Thoracic aorta (tissue), 2 donors: ENCODE results near the gene APOBEC3H. TPM values are rescaled to one million over a fixed set of nuclear protein-coding genes. Genes with fewer than 3 reads are reported as not detected.

Experiments
- ATAC-seq: fragments of 150-250 bp; one replicate; pipeline ENCODE4 v1.8.0; 2017; ENCODE audit warnings: low read depth; ENCODE audit not compliant: insufficient number of reproducible peaks, low FRiP score
- DNase-seq: peaks from one replicate; pipeline ENCODE4 v3.0.0-alpha.2; 2020; ENCODE audit warnings: low spot score
- H3K27ac ChIP-seq, 2 donors: fragments of 200-600 bp; sonication (generic); 1 replicate in 1 of 2; 2 replicates in 1 of 2; pipeline ENCODE4 v1.5.1; 2016; ENCODE audit warnings: mild to moderate bottlenecking in 2 of 2, moderate library complexity in 2 of 2
- H3K27me3 ChIP-seq: fragments of 200-600 bp; sonication (generic); replicated peaks from 2 replicates; pipeline ENCODE4 v1.6.0; 2016; ENCODE audit warnings: mild to moderate bottlenecking; ENCODE audit not compliant: insufficient read depth
- H3K36me3 ChIP-seq: fragments of 200-600 bp; sonication (generic); one replicate; pipeline ENCODE4 v1.5.1; 2016
- H3K4me1 ChIP-seq, 2 donors: fragments of 200-600 bp; sonication (generic); 1 replicate in 1 of 2; 2 replicates in 1 of 2; pipeline versions ENCODE4 v1.5.1 to v1.6.0; 2016; ENCODE audit warnings: low read depth in 2 of 2, mild to moderate bottlenecking in 1 of 2; ENCODE audit not compliant: control insufficient read depth in 1 of 2
- H3K4me3 ChIP-seq: fragments of 200-600 bp; sonication (generic); 2 replicates; pipeline ENCODE4 v1.5.1; 2016; ENCODE audit warnings: mild to moderate bottlenecking
- H3K9me3 ChIP-seq: fragments of 200-600 bp; sonication (generic); 2 replicates; pipeline ENCODE4 v1.5.1; 2016
- total RNA-seq, 2 donors: library from RNA; depleted of rRNA; stranded (reverse); fragments of >200 nt; gene quantifications; one replicate each; pipeline versions ENCODE4 v1.1.0 to v1.2.3, GENCODE V29; 2016
- TF ChIP-seq, protein P1 (sequence below): fragments of 200-600 bp; sonication (generic); IDR thresholded peaks from one replicate; pipeline ENCODE4 v1.5.1; 2019; ENCODE audit warnings: antibody characterized with exemption

The APOBEC3H gene
- total RNA-seq, 2 donors from 2014 or later, result 1.6 TPM; not detected in 1

DNA sequence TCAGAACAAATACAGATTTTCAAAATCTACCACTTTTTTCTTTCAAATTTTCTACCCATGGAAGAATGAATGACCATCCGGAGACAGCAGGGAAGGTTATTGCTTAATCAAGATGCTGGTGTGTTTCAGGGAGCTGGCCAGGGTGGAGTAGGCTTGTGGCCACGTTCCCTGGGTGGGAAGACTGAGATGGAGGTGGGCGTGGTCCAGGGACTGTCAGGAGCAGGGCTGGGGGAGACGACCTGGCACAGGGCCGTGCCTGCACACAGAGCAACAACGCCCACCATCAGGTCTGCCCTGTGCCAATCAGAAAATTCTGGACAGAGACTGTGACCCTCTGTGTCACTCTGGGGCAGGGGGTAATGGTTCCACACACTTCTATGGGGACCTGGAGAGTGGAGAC is 7.1 kb upstream of the APOBEC3H start:
- Histone ChIP-seq H3K27ac (no peak overlapping the region), H3K27me3 (no peaks in the 10 kb centered on the region), H3K4me1 (no peaks in the 10 kb centered on the region), H3K9me3 (no peaks in the 10 kb centered on the region), H3K4me3 (no peak overlapping the region), H3K36me3 (no peaks in the 10 kb centered on the region)
- ATAC-seq, result no peak
- no peak for DNase-seq
- TF ChIP-seq, protein P1, sequence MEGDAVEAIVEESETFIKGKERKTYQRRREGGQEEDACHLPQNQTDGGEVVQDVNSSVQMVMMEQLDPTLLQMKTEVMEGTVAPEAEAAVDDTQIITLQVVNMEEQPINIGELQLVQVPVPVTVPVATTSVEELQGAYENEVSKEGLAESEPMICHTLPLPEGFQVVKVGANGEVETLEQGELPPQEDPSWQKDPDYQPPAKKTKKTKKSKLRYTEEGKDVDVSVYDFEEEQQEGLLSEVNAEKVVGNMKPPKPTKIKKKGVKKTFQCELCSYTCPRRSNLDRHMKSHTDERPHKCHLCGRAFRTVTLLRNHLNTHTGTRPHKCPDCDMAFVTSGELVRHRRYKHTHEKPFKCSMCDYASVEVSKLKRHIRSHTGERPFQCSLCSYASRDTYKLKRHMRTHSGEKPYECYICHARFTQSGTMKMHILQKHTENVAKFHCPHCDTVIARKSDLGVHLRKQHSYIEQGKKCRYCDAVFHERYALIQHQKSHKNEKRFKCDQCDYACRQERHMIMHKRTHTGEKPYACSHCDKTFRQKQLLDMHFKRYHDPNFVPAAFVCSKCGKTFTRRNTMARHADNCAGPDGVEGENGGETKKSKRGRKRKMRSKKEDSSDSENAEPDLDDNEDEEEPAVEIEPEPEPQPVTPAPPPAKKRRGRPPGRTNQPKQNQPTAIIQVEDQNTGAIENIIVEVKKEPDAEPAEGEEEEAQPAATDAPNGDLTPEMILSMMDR, result no peak

DNA sequence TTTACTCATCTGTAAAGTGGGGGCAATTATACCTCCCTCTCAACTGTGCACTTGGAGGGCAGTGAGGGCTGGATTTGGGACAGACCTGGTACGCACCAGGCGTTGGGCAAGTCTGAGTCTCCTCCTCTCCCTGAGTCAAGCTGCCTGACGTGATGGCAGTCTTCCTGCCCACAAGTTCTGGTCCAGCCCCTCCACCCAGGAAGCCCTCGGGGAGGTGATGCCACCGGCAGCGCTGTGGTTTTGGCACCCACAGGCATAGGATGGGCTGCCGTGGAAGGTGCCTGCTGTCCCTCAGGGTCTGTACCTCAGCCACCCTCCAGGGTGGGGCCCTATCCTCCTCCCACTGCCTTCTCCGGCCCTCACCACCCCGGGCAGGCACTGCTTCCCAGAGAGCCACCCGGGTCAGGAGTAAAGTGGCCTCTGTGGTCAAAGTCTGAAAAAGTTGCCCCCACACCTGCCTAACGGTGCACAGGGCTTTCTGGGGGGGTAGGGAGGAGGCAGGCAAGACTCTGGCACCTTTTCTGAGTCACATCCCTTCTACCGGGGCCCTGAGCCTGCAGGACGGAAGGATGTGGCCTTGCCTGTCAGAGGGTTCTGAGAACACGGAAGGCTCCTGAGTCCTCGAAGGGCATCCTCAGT is 6.5 kb upstream of the APOBEC3H start:
- Histone ChIP-seq H3K9me3 (no peaks in the 10 kb centered on the region), H3K27ac (no peak overlapping the region), H3K4me3 (no peak overlapping the region), H3K4me1 (no peaks in the 10 kb centered on the region), H3K27me3 (no peaks in the 10 kb centered on the region), H3K36me3 (no peaks in the 10 kb centered on the region)
- DNase-seq (no peak), ATAC-seq (no peak)
- TF ChIP-seq, protein P1, result no peak

DNA sequence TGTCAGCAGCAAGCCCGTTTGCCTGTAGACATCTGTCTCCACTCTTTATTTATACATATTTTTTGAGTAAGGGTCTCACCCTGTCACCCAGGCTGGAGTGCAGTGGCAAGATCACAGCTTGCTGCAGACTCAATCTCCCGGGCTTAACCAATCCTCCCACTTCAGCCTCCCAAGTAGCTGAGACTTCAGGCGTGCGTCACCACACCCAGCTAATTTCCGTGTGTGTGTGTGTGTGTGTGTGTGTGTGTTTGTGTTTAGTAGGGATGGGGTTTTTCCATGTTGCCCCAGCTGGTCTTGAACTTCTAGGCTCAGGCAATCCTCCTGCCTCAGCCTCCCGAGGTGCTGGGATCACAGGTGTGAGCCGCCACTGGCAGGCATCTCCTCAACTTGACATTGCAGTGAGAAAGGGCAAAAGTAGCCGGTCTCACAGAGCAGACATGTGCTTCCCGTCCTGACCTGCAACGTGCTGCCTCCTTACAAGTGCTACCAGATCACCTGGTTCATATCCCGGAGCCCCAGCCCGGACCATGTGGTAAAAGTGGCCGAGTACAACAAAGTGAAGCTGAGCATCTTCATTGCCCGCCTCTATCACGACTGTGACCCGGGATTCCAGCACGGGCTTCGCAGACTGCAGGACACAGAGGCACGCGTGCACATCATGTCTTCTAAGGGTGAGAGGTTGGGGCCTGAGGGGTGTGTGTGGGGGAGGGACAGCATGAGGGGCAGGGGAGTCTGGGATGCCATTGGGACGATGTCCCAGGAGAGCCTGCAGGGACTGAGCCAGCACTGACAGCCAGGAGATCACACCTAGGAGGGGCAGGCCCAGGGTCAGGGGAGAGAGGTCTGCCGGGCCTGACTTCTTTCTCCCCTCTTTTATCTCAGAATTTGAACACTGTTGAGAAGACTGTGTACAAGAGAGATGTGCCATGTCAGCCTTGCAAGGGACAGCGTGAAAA is 5.6 kb upstream of the APOBEC3H start:
- TF ChIP-seq, protein P1, result no peak
- no peaks in the 10 kb centered on the region for H3K36me3 ChIP-seq
- H3K4me1 ChIP-seq, result no peaks in the 10 kb centered on the region
- no peaks in the 10 kb centered on the region for H3K27me3 ChIP-seq
- no peak overlapping the region for H3K27ac ChIP-seq
- no peak overlapping the region for H3K4me3 ChIP-seq
- no peaks in the 10 kb centered on the region for H3K9me3 ChIP-seq
- DNase-seq, result no peak
- ATAC-seq, result no peak

DNA sequence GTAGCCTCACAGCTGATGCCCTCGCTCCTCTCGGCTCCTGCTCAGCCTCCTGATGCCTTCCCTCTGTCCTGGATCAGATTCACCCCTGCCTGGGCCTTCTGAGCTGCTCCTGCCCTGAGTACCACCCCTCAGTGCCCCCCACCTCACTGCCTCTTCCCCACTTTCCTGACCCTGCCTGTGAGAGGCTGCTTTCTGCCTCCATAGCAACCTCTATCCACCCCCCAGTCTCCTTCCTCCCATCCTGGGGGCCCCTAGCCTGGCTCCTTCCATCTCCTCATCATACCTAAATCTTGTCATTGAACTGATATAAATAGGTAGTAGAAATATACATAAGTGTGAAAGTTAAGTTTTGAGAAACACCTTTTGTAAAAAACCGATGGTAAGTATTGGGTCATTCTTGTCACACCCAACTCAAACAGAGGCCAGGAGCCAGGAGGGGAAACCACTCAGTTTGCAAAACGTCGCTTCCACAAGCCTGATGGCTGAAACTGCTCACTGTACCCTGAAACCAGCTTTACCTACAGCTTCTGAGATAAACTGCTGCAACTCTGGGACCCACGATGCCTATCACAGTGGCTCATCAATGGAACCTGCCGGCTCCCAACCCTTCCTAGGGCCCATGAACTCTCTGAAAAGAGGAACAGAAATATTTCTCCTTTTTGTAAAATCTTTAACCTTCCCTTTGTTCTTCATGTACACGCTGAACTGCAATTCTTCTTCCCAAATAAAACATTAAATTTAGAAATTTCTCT is 4.8 kb upstream of the APOBEC3H start:
- ATAC-seq (no peak), DNase-seq (no peak)
- Histone ChIP-seq H3K27ac (no peak overlapping the region), H3K4me3 (no peak overlapping the region), H3K36me3 (no peaks in the 10 kb centered on the region), H3K9me3 (no peaks in the 10 kb centered on the region), H3K4me1 (no peaks in the 10 kb centered on the region), H3K27me3 (no peaks in the 10 kb centered on the region)
- TF ChIP-seq, protein P1, result no peak
